Psoas muscle (tissue), 8 donors: ENCODE data around the gene TMEM139. TPM values are rescaled to one million over a fixed set of nuclear protein-coding genes. Genes with fewer than 3 reads are reported as not detected.

ENCODE experiments used
- ATAC-seq, 4 donors: fragments of 200-7000 bp; cut with Tn5 transposase; one replicate each; pipeline ENCODE4 v1.9.1; 2020; ENCODE audit warnings: moderate library complexity in 3 of 4, mild to moderate bottlenecking in 2 of 4
- DNase-seq, 2 donors: peaks; one replicate each; pipeline ENCODE4 v3.0.0-alpha.2; 2020
- H3K27ac ChIP-seq: fragments of 200-600 bp; one replicate; pipeline ENCODE4 v1.8.0; 2022
- H3K27me3 ChIP-seq, 3 donors: fragments of 200-600 bp in 1 of 3; one replicate each; pipeline versions ENCODE4 v1.6.1 to v1.8.0; 2013 to 2022; ENCODE audit warnings: low read length in 2 of 3, mild to moderate bottlenecking in 2 of 3, moderate library complexity in 1 of 3; ENCODE audit not compliant: insufficient read depth in 3 of 3
- H3K36me3 ChIP-seq, 2 donors: fragments of 200-600 bp in 1 of 2; one replicate each; pipeline versions ENCODE4 v1.6.1 to v1.8.0; 2013 to 2022; ENCODE audit warnings: low read depth in 1 of 2, mild to moderate bottlenecking in 1 of 2, moderate library complexity in 1 of 2; ENCODE audit not compliant: insufficient read depth in 1 of 2
- H3K4me1 ChIP-seq: fragments of 200-600 bp; one replicate; pipeline ENCODE4 v1.8.0; 2022
- H3K4me3 ChIP-seq: fragments of 200-600 bp; one replicate; pipeline ENCODE4 v1.8.0; 2022; ENCODE audit warnings: mild to moderate bottlenecking
- H3K9me3 ChIP-seq: fragments of 200-600 bp; one replicate; pipeline ENCODE4 v1.8.0; 2022
- CTCF ChIP-seq: fragments of 200-600 bp; IDR thresholded peaks from one replicate; pipeline ENCODE4 v1.8.0; 2022; ENCODE audit warnings: antibody characterized with exemption
- WGBS, 3 donors: extraction: QIAGEN DNeasy Blood & Tissue Kit; methylation state at CpG; one replicate each; pipeline versions ENCODE4 v1.1.6 to v1.1.7; 2013; 5-methylcytosine and 5-hydroxymethylcytosine counted together
- intact Hi-C, 2 donors: fragments of 100-400 bp; cut with DNase I; formaldehyde crosslinking; loops; one replicate each; pipeline versions ENCODE4 v1.11.0 to v1.14.2; 2022
- polyA plus RNA-seq, 3 donors: library from polyadenylated mRNA; stranded (reverse); fragments of 200-250 nt; gene quantifications; one replicate each; pipeline ENCODE4 v1.2.3, GENCODE V29; 2013
- total RNA-seq, 4 donors: library from RNA; stranded (reverse); fragmentation: NEBNext Ultra II Directional in 2 of 4; extraction: Animal tissue kit (Norgen Biotek cat#: 25700) in 2 of 4; gene quantifications; one replicate each; pipeline versions ENCODE4 v1.2.1 to v1.2.4, GENCODE V29; 2021 to 2023
- donor health status: healthy with polysubstance abuse.
- donor health status: DM: no; HTN: no; CAD: no; lungs with moderate emphysema.
- donor health status: Bipolar disorder and iron deficiency.
- donor health status: healthy.
- donor health status: DM: yes; HTN: yes; CAD: no.
- donor health status: DM: no; HTN: no; CAD: no.
- donor health status: DM: no; HTN: no; CAD: no.
- donor health status: DM: yes; HTN: yes; CAD: no.

The TMEM139 gene
- total and polyA plus RNA-seq, 7 donors: 0.04 to 0.43 (median 0.36) TPM; not detected in 3

DNA sequence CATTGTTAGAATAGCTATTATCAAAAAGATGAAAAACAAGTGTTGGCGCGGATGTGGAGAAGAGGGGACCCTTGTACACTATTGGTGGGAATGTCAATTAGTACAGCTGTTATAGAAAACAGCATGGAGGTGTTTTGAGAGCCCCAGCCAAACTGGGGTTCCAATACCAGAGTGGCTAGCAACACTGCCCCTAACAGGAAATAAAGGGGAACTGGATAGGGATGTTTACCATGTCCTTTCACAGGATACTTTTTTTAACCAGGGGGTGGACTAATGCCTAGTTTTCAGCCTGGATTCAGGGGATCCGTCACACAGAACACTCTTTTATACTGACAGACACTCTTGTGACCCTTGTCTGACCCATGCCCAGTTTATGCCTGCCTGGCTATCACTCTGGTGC, 28.4 kb upstream of the TMEM139 start:
- no peaks in the 10 kb centered on the region for H3K9me3 ChIP-seq
- peaks cover 6% of the 10 kb centered on the region for H3K4me1 ChIP-seq
- DNase-seq (no peak), ATAC-seq (no peak)
- H3K4me3 ChIP-seq: no peak overlapping the region
- intact Hi-C loops: no loop called here
- no peak for TF ChIP-seq CTCF
- no peaks in the 10 kb centered on the region for H3K27me3 ChIP-seq
- no peaks in the 10 kb centered on the region for H3K36me3 ChIP-seq
- H3K27ac ChIP-seq: no peak overlapping the region
- 82 to 86% (median 83%) methylated on average over 3 of the region's 3 CpGs for WGBS, 3 donors

DNA sequence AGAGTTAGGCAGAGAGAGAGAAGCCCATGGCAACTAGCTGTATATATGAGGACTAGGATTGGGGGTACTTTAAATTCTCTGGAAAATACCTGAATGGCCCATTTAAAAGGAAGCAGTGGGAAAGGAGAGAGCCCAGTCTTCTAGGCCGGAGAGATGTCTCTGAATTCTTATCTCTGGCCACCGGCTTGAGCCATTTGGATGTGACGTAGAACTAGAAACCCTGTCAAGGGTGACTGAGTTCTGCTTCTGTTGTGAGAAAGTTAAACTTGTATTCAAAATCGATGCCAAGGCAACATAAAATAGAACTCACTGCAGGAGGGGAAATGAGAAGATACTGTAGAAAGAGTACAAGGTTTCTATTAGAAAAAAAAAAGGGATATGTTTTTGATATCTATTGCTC, 27.8 kb upstream of the TMEM139 start:
- H3K4me3 ChIP-seq: no peak overlapping the region
- intact Hi-C loops: no loop called here
- no peak for DNase-seq
- no peaks in the 10 kb centered on the region for H3K9me3 ChIP-seq
- no peak overlapping the region for H3K27ac ChIP-seq
- peaks cover 6% of the 10 kb centered on the region for H3K4me1 ChIP-seq
- 87 to 94% (median 93%) methylated on average over 4 of the region's 4 CpGs for WGBS, 3 donors
- no peak for TF ChIP-seq CTCF
- no peaks in the 10 kb centered on the region for H3K27me3 ChIP-seq
- no peaks in the 10 kb centered on the region for H3K36me3 ChIP-seq
- no peak for ATAC-seq

GRCh38 chr7:143257501-143257900, 27.3 kb upstream of the TMEM139 start:
- WGBS, 3 donors: 80 to 89% (median 83%) methylated on average over 5 of the region's 5 CpGs
- Histone ChIP-seq H3K9me3 (no peaks in the 10 kb centered on the region), H3K36me3 (no peaks in the 10 kb centered on the region), H3K4me3 (no peak overlapping the region), H3K27me3 (no peaks in the 10 kb centered on the region), H3K4me1 (peaks cover 6% of the 10 kb centered on the region), H3K27ac (no peak overlapping the region)
- ATAC-seq: no peak
- DNase-seq: no peak
- TF ChIP-seq CTCF: no peak
- intact Hi-C loops: no loop called here

DNA sequence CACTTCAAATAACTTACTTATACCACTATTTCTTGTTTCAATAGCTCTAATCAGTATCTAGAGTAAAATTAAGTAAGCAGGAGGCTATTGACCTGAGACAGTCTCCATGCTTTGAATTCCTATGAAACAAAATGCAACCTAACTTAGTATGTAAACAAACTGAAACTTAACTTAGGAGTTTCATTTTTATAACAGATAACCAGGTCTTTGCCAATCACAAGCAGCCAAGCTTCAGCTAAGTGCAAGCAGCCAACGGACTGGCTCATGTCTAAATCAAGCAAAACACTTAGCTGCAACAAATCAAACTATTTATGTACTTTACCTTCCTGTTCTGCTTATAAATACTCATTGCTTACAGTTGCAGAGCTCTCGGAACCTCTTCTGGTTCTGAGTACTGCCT, 25.9 kb upstream of the TMEM139 start:
- H3K9me3 ChIP-seq: no peaks in the 10 kb centered on the region
- no peak overlapping the region for H3K27ac ChIP-seq
- H3K27me3 ChIP-seq: no peaks in the 10 kb centered on the region
- TF ChIP-seq CTCF: no peak
- H3K4me3 ChIP-seq: no peak overlapping the region
- DNase-seq: no peak
- WGBS, 3 donors: 18 to 28% (median 26%) methylated on average over 2 of the region's 2 CpGs
- H3K36me3 ChIP-seq: no peaks in the 10 kb centered on the region
- peaks cover 6% of the 10 kb centered on the region for H3K4me1 ChIP-seq
- ATAC-seq: peak in 2 of 4 donors; percentile 25 to 30
- intact Hi-C loops: no loop called here

DNA sequence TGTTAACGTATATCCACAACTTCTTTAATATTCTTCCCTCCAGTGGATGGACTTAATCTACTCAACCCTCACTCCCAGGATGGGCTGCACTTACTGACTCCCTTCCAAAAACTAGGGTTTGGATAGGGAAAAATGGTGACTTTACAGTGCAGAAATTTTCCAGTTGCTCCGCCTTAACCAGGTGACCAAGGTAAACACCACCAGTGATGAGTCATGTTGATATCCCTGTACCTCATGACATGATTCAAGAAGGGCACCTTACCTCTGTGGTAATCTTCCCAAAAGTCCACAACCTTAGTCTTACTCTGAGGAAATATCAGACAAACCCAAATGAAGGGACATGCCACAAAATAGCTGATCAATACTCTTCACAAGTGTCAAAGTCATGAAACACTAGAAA, 25.0 kb upstream of the TMEM139 start:
- no peak for ATAC-seq
- Histone ChIP-seq H3K4me3 (no peak overlapping the region), H3K27ac (no peak overlapping the region), H3K27me3 (no peaks in the 10 kb centered on the region), H3K36me3 (no peaks in the 10 kb centered on the region), H3K4me1 (peaks cover 6% of the 10 kb centered on the region), H3K9me3 (no peaks in the 10 kb centered on the region)
- WGBS, 3 donors: 89 to 93% (median 90%) methylated on average over 2 of the region's 2 CpGs
- no peak for TF ChIP-seq CTCF
- intact Hi-C loops: no loop called here
- no peak for DNase-seq
